Nephron (organoid): ENCODE data around the gene KCNN3.

Source experiments
- H3K27ac Mint-ChIP-seq, 3 experiments: 2 replicates each; pipeline ENCODE4 v1.8.0; 2020; ENCODE audit warnings: mixed read lengths in 3 of 3, mild to moderate bottlenecking in 2 of 3, moderate library complexity in 1 of 3
- H3K27me3 Mint-ChIP-seq: 2 replicates; pipeline ENCODE4 v1.8.0; 2021; ENCODE audit warnings: low read depth, mild to moderate bottlenecking, moderate library complexity, mixed read lengths
- H3K36me3 Mint-ChIP-seq: 2 replicates; pipeline ENCODE4 v1.8.0; 2020; ENCODE audit warnings: low read depth, mixed read lengths
- H3K4me1 Mint-ChIP-seq: 2 replicates; pipeline ENCODE4 v1.8.0; 2020; ENCODE audit warnings: mixed read lengths
- H3K4me3 Mint-ChIP-seq, 3 experiments: 2 replicates each; pipeline ENCODE4 v1.8.0; 2020; ENCODE audit warnings: mild to moderate bottlenecking in 3 of 3, mixed read lengths in 3 of 3, moderate library complexity in 2 of 3
- H3K9me3 Mint-ChIP-seq: 2 replicates; pipeline ENCODE4 v1.8.0; 2020; ENCODE audit warnings: mixed read lengths
- TF ChIP-seq, protein P1 (sequence below), 3 experiments: fragments of 200-600 bp; sonication (generic); IDR thresholded peaks; one replicate each; pipeline ENCODE4 v1.5.0; 2021; ENCODE audit warnings: antibody characterized with exemption in 3 of 3; ENCODE audit not compliant: unreplicated experiment in 3 of 3

Gene KCNN3

DNA sequence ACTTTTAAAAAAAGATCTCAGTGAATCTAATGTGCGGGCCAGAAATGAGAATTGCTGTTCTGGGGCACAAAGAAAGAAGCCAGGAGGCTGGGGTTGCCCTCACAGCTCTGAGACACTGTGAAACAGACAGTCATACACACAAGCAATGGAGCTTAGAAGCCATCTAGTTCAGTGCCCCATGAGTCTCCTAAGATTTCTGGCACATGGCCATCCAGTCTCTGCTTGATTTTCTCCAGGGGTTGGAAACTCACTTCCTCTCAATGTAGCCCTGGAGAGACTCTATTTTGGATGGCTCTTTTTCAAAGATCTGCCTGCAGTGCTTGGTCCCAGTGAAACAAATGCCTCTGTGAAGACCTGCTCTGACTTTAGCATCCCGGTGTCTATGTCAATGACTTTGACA lies 38.6 kb downstream of the KCNN3 start:
- Mint-ChIP-seq H3K27me3 (peaks cover 16% of the 10 kb centered on the region), H3K4me1 (peaks cover 38% of the 10 kb centered on the region), H3K27ac (no peak overlapping the region), H3K4me3 (no peak overlapping the region), H3K9me3 (no peaks in the 10 kb centered on the region), H3K36me3 (no peaks in the 10 kb centered on the region)
- TF ChIP-seq, protein P1, sequence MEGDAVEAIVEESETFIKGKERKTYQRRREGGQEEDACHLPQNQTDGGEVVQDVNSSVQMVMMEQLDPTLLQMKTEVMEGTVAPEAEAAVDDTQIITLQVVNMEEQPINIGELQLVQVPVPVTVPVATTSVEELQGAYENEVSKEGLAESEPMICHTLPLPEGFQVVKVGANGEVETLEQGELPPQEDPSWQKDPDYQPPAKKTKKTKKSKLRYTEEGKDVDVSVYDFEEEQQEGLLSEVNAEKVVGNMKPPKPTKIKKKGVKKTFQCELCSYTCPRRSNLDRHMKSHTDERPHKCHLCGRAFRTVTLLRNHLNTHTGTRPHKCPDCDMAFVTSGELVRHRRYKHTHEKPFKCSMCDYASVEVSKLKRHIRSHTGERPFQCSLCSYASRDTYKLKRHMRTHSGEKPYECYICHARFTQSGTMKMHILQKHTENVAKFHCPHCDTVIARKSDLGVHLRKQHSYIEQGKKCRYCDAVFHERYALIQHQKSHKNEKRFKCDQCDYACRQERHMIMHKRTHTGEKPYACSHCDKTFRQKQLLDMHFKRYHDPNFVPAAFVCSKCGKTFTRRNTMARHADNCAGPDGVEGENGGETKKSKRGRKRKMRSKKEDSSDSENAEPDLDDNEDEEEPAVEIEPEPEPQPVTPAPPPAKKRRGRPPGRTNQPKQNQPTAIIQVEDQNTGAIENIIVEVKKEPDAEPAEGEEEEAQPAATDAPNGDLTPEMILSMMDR (IDR thresholded peaks at IDR 0.05; ENCODE audit: unreplicated experiment in 3 of 3), result no peak

- Mint-ChIP-seq H3K27me3 (peaks cover 7% of the 10 kb centered on the region), H3K4me3 (no peak overlapping the region), H3K27ac (no peak overlapping the region), H3K36me3 (no peaks in the 10 kb centered on the region), H3K9me3 (no peaks in the 10 kb centered on the region), H3K4me1 (peaks cover 44% of the 10 kb centered on the region)
- TF ChIP-seq, protein P1 (IDR thresholded peaks at IDR 0.05; ENCODE audit: unreplicated experiment in 3 of 3), result no peak
Observed at GRCh38 chr1:154829062-154829461, 41.0 kb downstream of the KCNN3 start.

GRCh38 chr1:154824179-154825000 lies 45.7 kb downstream of the KCNN3 start:
- Mint-ChIP-seq H3K27ac (peak overlapping the region; percentile 32 to 80 (median 74)), H3K9me3 (peaks cover 2% of the 10 kb centered on the region), H3K36me3 (no peaks in the 10 kb centered on the region), H3K4me3 (peak overlapping the region in 1 of 3 experiments; percentile 7), H3K27me3 (peaks cover 9% of the 10 kb centered on the region), H3K4me1 (peaks cover 56% of the 10 kb centered on the region)
- TF ChIP-seq, protein P1 (IDR thresholded peaks at IDR 0.05; ENCODE audit: unreplicated experiment in 3 of 3), result no peak

DNA sequence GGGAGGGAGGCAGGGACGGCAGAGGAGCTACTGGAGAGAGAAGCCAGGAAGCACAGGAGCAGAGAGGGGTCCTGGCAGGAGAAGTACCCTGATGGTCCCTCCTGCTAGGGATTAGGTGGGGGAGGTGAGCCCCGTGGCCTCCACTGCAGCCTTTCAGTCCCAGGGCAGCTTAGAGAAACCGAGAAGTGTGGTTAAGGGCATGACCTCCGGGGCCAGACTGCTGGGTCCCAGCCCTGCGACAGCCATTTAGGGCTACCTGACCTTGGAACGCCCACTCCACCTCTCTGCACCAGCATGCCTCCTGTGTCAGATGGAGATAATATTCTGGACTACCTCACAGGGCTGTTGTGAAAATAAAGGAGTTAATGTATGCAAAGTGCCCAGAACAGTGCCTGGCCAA lies 47.4 kb downstream of the KCNN3 start:
- H3K9me3 Mint-ChIP-seq, result peaks cover 2% of the 10 kb centered on the region
- peak overlapping the region; percentile 22 to 81 (median 74) for H3K27ac Mint-ChIP-seq
- H3K4me3 Mint-ChIP-seq, result no peak overlapping the region
- H3K36me3 Mint-ChIP-seq, result no peaks in the 10 kb centered on the region
- peaks cover 68% of the 10 kb centered on the region for H3K4me1 Mint-ChIP-seq
- TF ChIP-seq, protein P1 (IDR thresholded peaks at IDR 0.05; ENCODE audit: unreplicated experiment in 3 of 3), result no peak
- H3K27me3 Mint-ChIP-seq, result peaks cover 9% of the 10 kb centered on the region

- Mint-ChIP-seq H3K27ac (peak overlapping the region; percentile 22 to 81 (median 74)), H3K4me1 (peaks cover 71% of the 10 kb centered on the region), H3K27me3 (peaks cover 9% of the 10 kb centered on the region)
Observed at GRCh38 chr1:154822233-154822632, 47.8 kb downstream of the KCNN3 start.

More at GRCh38 chr1:154822233-154822632, 47.8 kb downstream of the KCNN3 start:
- peaks cover 2% of the 10 kb centered on the region for H3K9me3 Mint-ChIP-seq
- TF ChIP-seq, protein P1 (IDR thresholded peaks at IDR 0.05; ENCODE audit: unreplicated experiment in 3 of 3), result no peak
- no peaks in the 10 kb centered on the region for H3K36me3 Mint-ChIP-seq
- peak overlapping the region in 1 of 3 experiments; percentile 23 for H3K4me3 Mint-ChIP-seq
